Dendritic cell treated with granulocyte-macrophage colony-stimulating factor and Interleukin-4, amounts not matched to agents 40 ng/mL and 50 ng/mL, for 4 days (primary cell): Measurements from ENCODE around the gene ITGB1BP1.

ENCODE experiments used
- H3K27ac Mint-ChIP-seq: one replicate; pipeline ENCODE4 v1.8.0; 2022; ENCODE audit warnings: mild to moderate bottlenecking, mixed read lengths
- H3K27me3 Mint-ChIP-seq: one replicate; pipeline ENCODE4 v1.8.0; 2022; ENCODE audit warnings: mild to moderate bottlenecking, mixed read lengths
- H3K36me3 Mint-ChIP-seq: one replicate; pipeline ENCODE4 v1.8.0; 2022; ENCODE audit warnings: low read depth, mixed read lengths
- H3K4me1 Mint-ChIP-seq: one replicate; pipeline ENCODE4 v1.8.0; 2022; ENCODE audit warnings: low read depth, mixed read lengths
- H3K4me3 Mint-ChIP-seq: one replicate; pipeline ENCODE4 v1.8.0; 2022; ENCODE audit warnings: mild to moderate bottlenecking, moderate library complexity, mixed read lengths
- H3K9me3 Mint-ChIP-seq: one replicate; pipeline ENCODE4 v1.8.0; 2022; ENCODE audit warnings: mixed read lengths
- intact Hi-C: fragments of 100-400 bp; cut with micrococcal nuclease; formaldehyde crosslinking; loops from one replicate; pipeline ENCODE4 v1.15.0; 2022

ITGB1BP1 gene

GRCh38 chr2:9365498-9366019 is 57.8 kb downstream of the ITGB1BP1 start:
- H3K27ac Mint-ChIP-seq, result no peak overlapping the region
- H3K4me3 Mint-ChIP-seq, result no peak overlapping the region
- H3K27me3 Mint-ChIP-seq, result no peaks in the 10 kb centered on the region
- H3K9me3 Mint-ChIP-seq, result no peaks in the 10 kb centered on the region
- intact Hi-C loops, result no loop called here
- peaks cover 37% of the 10 kb centered on the region for H3K36me3 Mint-ChIP-seq
- no peaks in the 10 kb centered on the region for H3K4me1 Mint-ChIP-seq

GRCh38 chr2:9364791-9365497 is 58.4 kb downstream of the ITGB1BP1 start:
- Mint-ChIP-seq H3K4me3 (no peak overlapping the region), H3K27ac (no peak overlapping the region), H3K27me3 (no peaks in the 10 kb centered on the region), H3K9me3 (no peaks in the 10 kb centered on the region), H3K36me3 (peaks cover 37% of the 10 kb centered on the region), H3K4me1 (no peaks in the 10 kb centered on the region)
- intact Hi-C loops, result no loop called here

GRCh38 chr2:9364373-9364772 is 59.0 kb downstream of the ITGB1BP1 start:
- intact Hi-C loops, result no loop called here
- peaks cover 36% of the 10 kb centered on the region for H3K36me3 Mint-ChIP-seq

GRCh38 chr2:9360701-9361100 is 62.6 kb downstream of the ITGB1BP1 start:
- no peak overlapping the region for H3K4me3 Mint-ChIP-seq

More at GRCh38 chr2:9364373-9364772, 59.0 kb downstream of the ITGB1BP1 start:
- Mint-ChIP-seq H3K27me3 (no peaks in the 10 kb centered on the region), H3K9me3 (no peaks in the 10 kb centered on the region), H3K4me3 (no peak overlapping the region), H3K4me1 (no peaks in the 10 kb centered on the region), H3K27ac (no peak overlapping the region)

GRCh38 chr2:9360110-9360509 is 63.2 kb downstream of the ITGB1BP1 start:
- no peaks in the 10 kb centered on the region for H3K4me1 Mint-ChIP-seq
- intact Hi-C loops, result no loop called here
- no peak overlapping the region for H3K27ac Mint-ChIP-seq
- H3K27me3 Mint-ChIP-seq, result no peaks in the 10 kb centered on the region
- H3K9me3 Mint-ChIP-seq, result no peaks in the 10 kb centered on the region
- no peak overlapping the region for H3K4me3 Mint-ChIP-seq
- H3K36me3 Mint-ChIP-seq, result peaks cover 33% of the 10 kb centered on the region

More at GRCh38 chr2:9360701-9361100, 62.6 kb downstream of the ITGB1BP1 start:
- Mint-ChIP-seq H3K27ac (no peak overlapping the region), H3K27me3 (no peaks in the 10 kb centered on the region), H3K36me3 (peaks cover 32% of the 10 kb centered on the region), H3K4me1 (no peaks in the 10 kb centered on the region), H3K9me3 (no peaks in the 10 kb centered on the region)
- intact Hi-C loops, result no loop called here

- Mint-ChIP-seq H3K4me1 (no peaks in the 10 kb centered on the region), H3K9me3 (no peaks in the 10 kb centered on the region), H3K27me3 (no peaks in the 10 kb centered on the region), H3K27ac (no peak overlapping the region), H3K36me3 (peaks cover 33% of the 10 kb centered on the region), H3K4me3 (no peak overlapping the region)
- intact Hi-C loops, result no loop called here
Observed at GRCh38 chr2:9359463-9359862, 63.9 kb downstream of the ITGB1BP1 start.

- Mint-ChIP-seq H3K36me3 (peaks cover 33% of the 10 kb centered on the region), H3K4me3 (no peak overlapping the region), H3K9me3 (no peaks in the 10 kb centered on the region), H3K4me1 (no peaks in the 10 kb centered on the region), H3K27ac (no peak overlapping the region), H3K27me3 (no peaks in the 10 kb centered on the region)
- intact Hi-C loops, result no loop called here
Observed at GRCh38 chr2:9358846-9359245, 64.5 kb downstream of the ITGB1BP1 start.

- intact Hi-C loops, result no loop called here
- Mint-ChIP-seq H3K9me3 (no peaks in the 10 kb centered on the region), H3K4me3 (no peak overlapping the region), H3K36me3 (peaks cover 44% of the 10 kb centered on the region), H3K27ac (no peak overlapping the region), H3K4me1 (no peaks in the 10 kb centered on the region), H3K27me3 (no peaks in the 10 kb centered on the region)
Observed at GRCh38 chr2:9356261-9356660, 67.1 kb downstream of the ITGB1BP1 start.

- H3K9me3 Mint-ChIP-seq, result no peaks in the 10 kb centered on the region
- no peak overlapping the region for H3K27ac Mint-ChIP-seq
- no peak overlapping the region for H3K4me3 Mint-ChIP-seq
- no peaks in the 10 kb centered on the region for H3K4me1 Mint-ChIP-seq
- H3K36me3 Mint-ChIP-seq, result peaks cover 48% of the 10 kb centered on the region
- no peaks in the 10 kb centered on the region for H3K27me3 Mint-ChIP-seq
- intact Hi-C loops, result no loop called here
Observed at GRCh38 chr2:9355716-9356115, 67.6 kb downstream of the ITGB1BP1 start.

- Mint-ChIP-seq H3K4me1 (no peaks in the 10 kb centered on the region), H3K9me3 (no peaks in the 10 kb centered on the region), H3K36me3 (peaks cover 52% of the 10 kb centered on the region), H3K27ac (no peak overlapping the region), H3K4me3 (no peak overlapping the region), H3K27me3 (no peaks in the 10 kb centered on the region)
- intact Hi-C loops, result no loop called here
Observed at GRCh38 chr2:9355270-9355669, 68.1 kb downstream of the ITGB1BP1 start.

- Mint-ChIP-seq H3K27me3 (no peaks in the 10 kb centered on the region), H3K36me3 (peaks cover 50% of the 10 kb centered on the region), H3K4me3 (no peak overlapping the region), H3K9me3 (no peaks in the 10 kb centered on the region), H3K4me1 (no peaks in the 10 kb centered on the region), H3K27ac (no peak overlapping the region)
- intact Hi-C loops, result no loop called here
Observed at GRCh38 chr2:9354318-9354717, 69.0 kb downstream of the ITGB1BP1 start.
